ENCODE results near the gene ASCC2.
"Not testable (repeated sequence)": the region's sequence is repeated elsewhere in the genome, so short reads cannot be mapped to it uniquely, and the experiment has no call there.

Gene ASCC2, protein sequence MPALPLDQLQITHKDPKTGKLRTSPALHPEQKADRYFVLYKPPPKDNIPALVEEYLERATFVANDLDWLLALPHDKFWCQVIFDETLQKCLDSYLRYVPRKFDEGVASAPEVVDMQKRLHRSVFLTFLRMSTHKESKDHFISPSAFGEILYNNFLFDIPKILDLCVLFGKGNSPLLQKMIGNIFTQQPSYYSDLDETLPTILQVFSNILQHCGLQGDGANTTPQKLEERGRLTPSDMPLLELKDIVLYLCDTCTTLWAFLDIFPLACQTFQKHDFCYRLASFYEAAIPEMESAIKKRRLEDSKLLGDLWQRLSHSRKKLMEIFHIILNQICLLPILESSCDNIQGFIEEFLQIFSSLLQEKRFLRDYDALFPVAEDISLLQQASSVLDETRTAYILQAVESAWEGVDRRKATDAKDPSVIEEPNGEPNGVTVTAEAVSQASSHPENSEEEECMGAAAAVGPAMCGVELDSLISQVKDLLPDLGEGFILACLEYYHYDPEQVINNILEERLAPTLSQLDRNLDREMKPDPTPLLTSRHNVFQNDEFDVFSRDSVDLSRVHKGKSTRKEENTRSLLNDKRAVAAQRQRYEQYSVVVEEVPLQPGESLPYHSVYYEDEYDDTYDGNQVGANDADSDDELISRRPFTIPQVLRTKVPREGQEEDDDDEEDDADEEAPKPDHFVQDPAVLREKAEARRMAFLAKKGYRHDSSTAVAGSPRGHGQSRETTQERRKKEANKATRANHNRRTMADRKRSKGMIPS

GRCh38 chr22:29837741-29838598 is at the start of gene ASCC2:
ASCC2 (minus strand) TSS chr22:29838274; CDS start chr22:29832325, 5,949 bp downstream.
- DNase-seq (ENCODE audit: low read depth in 1 of 2, low spot score in 1 of 2), result peak; percentile 96 to 99

- no peak for DNase-seq (ENCODE audit: low read depth in 1 of 2, low spot score in 1 of 2)
Observed at GRCh38 chr22:29887358-29887757, 49.3 kb upstream of the ASCC2 start.

GRCh38 chr22:29886596-29886995 is 48.5 kb upstream of the ASCC2 start:
- no peak for DNase-seq (ENCODE audit: low read depth in 1 of 2, low spot score in 1 of 2)

GRCh38 chr22:29885610-29886009 is 47.5 kb upstream of the ASCC2 start:
- DNase-seq (ENCODE audit: low read depth in 1 of 2, low spot score in 1 of 2), result no peak

- DNase-seq (ENCODE audit: low read depth in 1 of 2, low spot score in 1 of 2), result no peak
Observed at GRCh38 chr22:29883775-29884097, 45.7 kb upstream of the ASCC2 start.

- DNase-seq (ENCODE audit: low read depth in 1 of 2, low spot score in 1 of 2), result peak; percentile 90 to 94
Observed at GRCh38 chr22:29883045-29883774, 45.1 kb upstream of the ASCC2 start, which contains the start of gene MTMR3. MTMR3 (plus strand) TSS chr22:29883174; CDS start chr22:29971060, 87,886 bp downstream.

DNA sequence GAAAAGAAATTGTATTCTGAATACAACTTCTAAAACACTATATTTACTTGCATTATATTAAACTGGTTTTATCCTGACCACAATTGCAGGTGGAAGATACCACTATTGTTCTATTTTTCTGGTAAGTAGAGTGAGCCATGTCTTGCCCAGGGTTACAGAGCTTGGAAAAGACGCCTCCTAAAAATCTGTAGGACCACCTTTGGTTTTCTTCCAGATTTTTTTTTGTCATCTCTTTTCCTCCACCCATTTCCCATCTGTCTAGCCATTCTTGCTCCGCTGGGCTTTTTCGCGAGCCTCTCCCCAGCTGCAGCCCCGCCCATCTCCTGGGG is 44.6 kb upstream of the ASCC2 start:
- no peak for DNase-seq (ENCODE audit: low read depth in 1 of 2, low spot score in 1 of 2)

GRCh38 chr22:29879753-29880152 is 41.7 kb upstream of the ASCC2 start:
- no peak for DNase-seq (ENCODE audit: low read depth in 1 of 2, low spot score in 1 of 2)

GRCh38 chr22:29877620-29878019 is 39.5 kb upstream of the ASCC2 start:
- DNase-seq (ENCODE audit: low read depth in 1 of 2, low spot score in 1 of 2), result no peak

DNA sequence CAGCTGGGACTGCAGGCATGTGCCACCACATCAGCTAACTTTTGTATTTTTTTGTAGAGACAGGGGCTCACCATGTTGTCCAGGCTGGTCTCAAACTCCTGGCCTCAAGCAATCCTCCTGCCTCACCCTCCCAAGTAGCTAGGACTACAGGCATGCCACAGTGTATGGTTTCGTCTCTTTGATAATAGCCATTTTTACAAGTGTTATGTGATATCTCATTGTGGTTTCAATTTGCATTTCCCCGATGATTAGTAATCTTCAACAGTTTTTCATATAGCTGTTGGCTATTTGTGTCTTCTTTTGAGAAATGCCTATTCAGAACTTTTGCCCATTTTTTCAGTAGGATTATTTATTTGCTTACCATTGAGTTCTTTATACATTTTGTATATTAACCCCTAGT is 35.9 kb upstream of the ASCC2 start:
- no peak for DNase-seq (ENCODE audit: low read depth in 1 of 2, low spot score in 1 of 2)

- no peak for DNase-seq (ENCODE audit: low read depth in 1 of 2, low spot score in 1 of 2)
Observed at GRCh38 chr22:29872989-29873388, 34.9 kb upstream of the ASCC2 start.

GRCh38 chr22:29872144-29872893 is 34.2 kb upstream of the ASCC2 start:
- DNase-seq (ENCODE audit: low read depth in 1 of 2, low spot score in 1 of 2), result no peak

DNA sequence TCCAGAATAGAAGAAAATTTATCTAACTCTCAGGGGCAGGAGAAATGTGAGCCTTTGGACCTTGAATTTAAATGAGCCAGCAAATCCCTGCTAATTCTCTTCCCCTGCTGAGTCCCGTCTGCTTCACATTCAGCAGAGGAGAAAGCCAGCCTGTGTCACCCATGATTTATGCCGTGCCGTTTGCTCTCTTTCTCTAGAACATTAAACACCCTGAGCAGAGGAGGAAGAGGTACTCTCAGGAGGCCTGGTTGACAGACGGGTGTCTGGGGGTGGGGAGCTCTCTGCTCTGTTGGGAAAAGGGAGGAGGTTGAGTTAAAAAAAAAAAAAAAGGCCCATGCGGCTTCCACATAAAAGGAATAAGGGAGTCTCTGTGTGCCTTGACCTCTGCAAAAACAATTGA is 33.6 kb upstream of the ASCC2 start:
- no peak for DNase-seq (ENCODE audit: low read depth in 1 of 2, low spot score in 1 of 2)

GRCh38 chr22:29870574-29870973 is 32.5 kb upstream of the ASCC2 start:
- DNase-seq (ENCODE audit: low read depth in 1 of 2, low spot score in 1 of 2), result no peak

- no peak for DNase-seq (ENCODE audit: low read depth in 1 of 2, low spot score in 1 of 2)
Observed at GRCh38 chr22:29867851-29868250, 29.8 kb upstream of the ASCC2 start.

- no peak for DNase-seq (ENCODE audit: low read depth in 1 of 2, low spot score in 1 of 2)
Observed at GRCh38 chr22:29867260-29867659, 29.2 kb upstream of the ASCC2 start.

DNA sequence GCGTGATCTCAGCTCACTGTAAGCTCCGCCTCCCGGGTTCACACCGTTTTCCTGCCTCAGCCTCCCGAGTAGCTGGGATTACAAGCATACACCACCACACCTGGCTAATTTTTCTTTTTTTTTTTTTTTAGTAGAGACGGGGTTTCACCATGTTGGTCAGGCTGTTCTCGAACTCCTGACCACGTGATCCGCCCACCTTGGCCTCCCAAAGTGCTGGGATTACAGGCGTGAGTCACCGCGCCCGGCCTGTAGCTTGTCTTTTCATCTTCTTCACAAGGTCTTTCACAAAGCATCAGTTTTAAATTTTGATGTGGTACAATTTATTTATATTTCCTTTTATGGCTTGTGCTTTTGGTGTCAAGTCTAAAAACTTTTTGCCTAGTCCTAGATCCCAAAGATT is 27.5 kb upstream of the ASCC2 start:
- DNase-seq (ENCODE audit: low read depth in 1 of 2, low spot score in 1 of 2), result not testable (repeated sequence)

- no peak for DNase-seq (ENCODE audit: low read depth in 1 of 2, low spot score in 1 of 2)
Observed at GRCh38 chr22:29861672-29862297, 23.7 kb upstream of the ASCC2 start.

DNA sequence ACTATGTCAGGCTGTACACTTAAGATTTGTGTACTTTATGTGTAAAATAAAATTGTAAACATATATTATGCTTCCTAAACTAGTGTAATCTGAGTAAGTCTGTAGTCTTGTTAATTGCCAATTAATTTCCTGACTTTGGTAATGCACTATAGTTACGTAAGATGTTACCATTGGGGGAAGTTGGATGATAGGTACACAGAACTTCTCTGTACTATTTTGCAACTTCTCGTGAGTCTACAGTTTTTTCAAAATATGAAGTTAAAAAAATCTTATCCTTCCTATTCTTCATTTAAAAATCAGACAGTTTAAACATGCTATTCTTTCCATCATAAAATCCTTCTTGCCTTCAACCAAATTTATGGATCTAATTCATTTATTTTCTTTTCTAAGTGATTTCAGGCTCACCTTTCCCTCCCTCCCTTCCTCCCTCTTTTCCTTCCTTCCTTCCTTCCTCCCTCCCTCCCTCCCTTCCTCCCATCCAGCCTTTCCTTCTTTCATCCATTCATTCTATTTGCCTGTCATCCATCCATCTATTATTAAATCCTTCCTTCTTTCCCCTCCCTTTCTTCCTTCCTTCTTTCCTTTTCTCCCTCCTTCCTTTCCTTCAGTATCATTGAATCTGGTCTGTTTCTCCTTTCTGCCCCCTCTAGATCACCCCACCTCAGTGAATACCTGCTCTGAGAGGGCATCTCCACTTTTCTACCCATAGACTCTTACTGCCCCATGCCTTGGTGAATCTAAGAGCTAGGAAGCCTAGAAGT is 22.1 kb upstream of the ASCC2 start:
- DNase-seq (ENCODE audit: low read depth in 1 of 2, low spot score in 1 of 2), result no peak

Measured in stimulated activated CD4-positive, alpha-beta T cell treated with anti-CD3 and anti-CD28 coated beads, Interleukin-15, amount 100 ng/mL, for 1 hour (primary cell).